HG02763 (cell line): ENCODE measurements around the gene ANO3.
"Not testable (repeated sequence)": the region's sequence is repeated elsewhere in the genome, so short reads cannot be mapped to it uniquely, and the experiment has no call there.

ENCODE experiments used
- ATAC-seq: cut with Tn5 transposase; IDR thresholded peaks from one replicate; pipeline ENCODE4 v1.9.1; 2021; ENCODE audit warnings: mild to moderate bottlenecking, moderate library complexity; ENCODE audit not compliant: unreplicated experiment

ANO3 gene

DNA sequence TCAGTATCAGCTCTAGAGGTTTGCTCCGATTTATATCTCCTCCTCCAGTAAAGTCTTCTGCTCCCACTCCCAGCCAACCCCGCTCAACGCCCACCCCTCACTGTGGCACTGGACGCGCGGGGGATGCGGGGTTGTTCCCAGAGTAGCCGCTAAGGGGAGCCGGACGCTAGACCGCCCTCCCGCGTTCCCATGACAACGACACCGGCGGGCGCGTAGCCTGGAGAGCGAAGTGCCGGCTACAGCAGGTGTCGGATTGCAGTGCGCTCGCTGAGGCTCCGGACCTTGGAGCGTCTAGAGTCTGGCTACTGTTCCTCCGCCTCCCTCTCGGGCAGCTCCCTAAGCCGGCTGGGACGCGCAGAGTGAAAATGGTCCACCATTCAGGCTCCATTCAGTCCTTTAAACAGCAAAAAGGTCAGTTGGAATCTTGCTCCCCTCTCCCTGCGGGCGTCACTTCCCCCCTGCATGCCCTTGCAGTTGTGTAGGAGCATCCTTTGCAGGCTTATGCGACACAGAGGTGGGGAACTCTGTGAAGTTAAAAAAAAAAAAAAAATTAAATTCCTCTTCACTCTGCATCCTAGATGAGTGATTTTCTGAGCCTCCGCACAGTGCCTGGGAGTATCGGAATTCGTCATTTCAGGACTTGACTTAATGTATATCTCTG lies at the start of gene ANO3:
Gene ANO3 (plus strand): TSS at position 220 of the 661 bp plus-strand sequence. CDS start 146 bp downstream, at position 366.
- ATAC-seq = peak; percentile 91

DNA sequence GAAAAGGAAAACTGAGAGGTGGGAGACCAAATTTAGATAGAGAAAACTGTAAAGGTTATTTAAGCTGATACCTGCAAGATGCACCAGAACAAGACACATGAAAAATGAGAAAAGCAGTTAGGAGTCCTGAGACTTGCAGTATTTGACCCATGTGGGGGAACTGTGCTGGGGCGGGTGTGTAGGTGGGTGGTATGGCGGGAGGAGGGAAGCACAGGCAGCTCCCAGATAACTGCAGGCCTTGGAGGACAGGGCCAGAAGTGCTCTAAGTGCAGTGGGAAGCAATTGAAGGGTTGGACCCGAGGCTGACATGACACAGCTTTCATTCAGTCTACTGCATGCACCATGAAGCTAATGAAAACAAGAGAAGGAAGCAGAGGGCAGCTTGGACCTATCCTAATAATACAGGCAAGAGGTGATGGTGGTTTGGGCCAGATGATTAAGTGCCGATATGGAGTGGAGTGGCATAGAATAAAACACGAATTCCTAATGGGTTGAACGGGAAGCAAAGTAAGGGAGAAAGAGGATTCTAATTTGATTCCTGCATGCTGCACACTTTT lies 48.0 kb upstream of the ANO3 start:
- no peak for ATAC-seq

DNA sequence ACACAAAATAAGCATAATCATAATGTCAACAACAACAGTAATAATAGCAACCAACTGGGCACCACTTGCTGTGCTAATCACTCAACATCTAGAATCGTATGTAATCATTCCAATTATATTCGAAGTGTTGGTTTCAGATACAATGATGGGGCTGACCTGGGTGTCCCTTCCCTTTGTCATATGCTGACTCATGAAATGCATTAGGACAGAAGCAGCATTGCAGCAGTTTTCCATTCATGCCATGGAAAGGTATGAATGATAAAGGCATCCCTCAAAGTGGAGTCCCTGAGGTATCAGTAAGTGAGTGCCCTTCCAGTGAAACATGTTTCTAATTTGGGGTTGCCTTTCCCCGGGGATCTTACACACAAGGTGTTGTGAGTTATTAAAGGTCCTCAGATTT lies 46.3 kb upstream of the ANO3 start:
- no peak for ATAC-seq

DNA sequence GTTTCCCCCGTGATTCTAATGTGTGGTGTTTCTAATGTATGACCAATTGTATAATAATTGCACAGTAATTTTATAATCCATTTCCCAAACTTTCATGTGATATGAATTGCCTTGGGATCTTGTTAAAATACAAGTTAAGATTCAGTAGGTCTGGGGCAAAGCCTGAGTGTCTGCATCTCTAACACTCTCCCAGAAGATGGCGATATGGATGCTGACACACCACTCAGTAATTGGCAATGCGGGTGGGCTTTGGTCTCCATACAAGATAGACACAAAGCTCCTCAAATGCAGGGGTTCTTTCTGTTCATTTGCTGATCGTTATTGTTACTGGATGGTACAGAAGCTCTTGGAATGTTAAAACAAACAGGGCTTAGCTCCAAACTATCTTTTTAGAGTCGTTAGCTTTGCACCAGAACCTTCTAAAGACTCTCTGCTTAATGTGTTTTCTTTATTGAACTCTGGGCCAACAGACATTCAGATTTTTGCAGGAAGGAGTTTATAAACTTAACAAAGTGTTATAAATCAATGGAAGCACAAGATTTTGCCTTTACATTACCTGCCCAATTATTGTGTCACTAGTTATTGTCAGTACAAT lies 45.4 kb upstream of the ANO3 start:
- ATAC-seq = peak; percentile 45

DNA sequence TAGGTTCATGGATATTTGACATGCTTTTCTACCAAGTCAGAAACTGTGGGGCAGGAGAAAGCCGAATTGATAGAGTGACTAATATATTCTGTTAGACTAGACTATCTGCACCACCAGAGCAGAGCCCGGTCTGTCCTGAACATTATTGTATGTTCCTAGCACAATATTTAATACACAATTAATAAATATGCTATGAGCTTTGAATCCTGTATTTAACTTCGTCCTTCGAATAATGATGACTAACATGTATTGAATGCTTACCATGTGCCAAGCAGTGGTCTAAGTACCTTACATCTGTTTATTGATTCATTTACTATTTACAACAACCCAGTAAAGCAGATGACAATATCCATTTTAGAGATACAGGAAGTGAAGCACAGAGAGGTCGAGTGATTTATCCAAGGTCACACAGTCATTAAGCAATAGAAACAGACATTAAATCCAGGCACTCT lies 44.8 kb upstream of the ANO3 start:
- no peak for ATAC-seq

DNA sequence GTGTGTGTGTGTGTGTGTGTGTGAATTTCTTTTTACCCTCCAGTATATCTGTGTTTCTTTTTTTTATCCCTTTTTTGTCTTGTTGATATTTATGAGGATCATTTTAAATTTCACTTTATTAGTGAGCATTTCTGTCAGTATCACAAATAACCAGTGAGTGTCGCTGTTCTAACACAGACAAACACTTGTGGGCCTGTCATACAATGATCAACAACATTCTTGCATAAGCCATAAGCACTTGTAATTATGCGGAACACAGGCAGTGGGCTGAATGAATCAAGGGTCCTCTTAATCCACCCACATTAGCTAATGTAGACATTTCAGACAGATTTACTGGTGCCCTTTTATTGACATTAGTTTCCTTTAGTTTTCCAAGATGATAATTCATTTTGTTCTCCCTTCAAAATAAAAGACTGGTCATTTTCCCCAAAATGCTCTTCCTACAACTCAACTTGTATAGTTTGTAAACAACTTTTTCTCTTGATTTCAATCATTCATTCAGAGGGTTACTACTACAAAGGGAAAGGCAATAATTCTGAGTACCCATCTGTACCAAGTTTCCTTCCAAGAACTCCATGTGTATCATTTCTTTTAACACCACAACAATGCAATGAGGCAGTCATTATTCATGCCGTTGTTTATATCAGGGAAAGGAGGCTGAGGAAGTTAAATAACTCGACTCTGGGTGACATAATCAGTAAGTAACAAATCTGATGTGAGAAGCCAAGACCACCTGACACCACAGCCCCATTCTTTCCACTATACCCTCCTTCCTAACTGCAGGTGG lies 34.5 kb upstream of the ANO3 start:
- ATAC-seq = peak; percentile 77

DNA sequence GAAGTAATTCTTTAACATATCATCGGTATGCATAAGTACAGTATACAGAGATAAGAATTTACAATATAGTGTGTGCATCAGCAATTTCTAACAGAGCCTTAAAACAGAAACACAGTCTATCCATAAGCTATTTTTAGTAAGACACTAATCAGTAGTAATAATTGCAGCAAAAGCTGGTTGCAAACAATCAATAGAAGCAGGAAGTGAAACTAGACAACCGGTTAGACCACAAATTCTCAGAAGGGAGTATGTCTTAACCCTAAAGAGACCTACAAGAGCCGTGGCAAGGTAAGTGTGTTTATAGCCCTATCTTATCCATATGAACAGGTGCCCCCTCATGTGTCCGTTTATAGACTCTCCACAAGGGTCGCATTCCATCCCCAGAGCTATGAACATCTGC lies 15.6 kb upstream of the ANO3 start:
- not testable (repeated sequence) for ATAC-seq

DNA sequence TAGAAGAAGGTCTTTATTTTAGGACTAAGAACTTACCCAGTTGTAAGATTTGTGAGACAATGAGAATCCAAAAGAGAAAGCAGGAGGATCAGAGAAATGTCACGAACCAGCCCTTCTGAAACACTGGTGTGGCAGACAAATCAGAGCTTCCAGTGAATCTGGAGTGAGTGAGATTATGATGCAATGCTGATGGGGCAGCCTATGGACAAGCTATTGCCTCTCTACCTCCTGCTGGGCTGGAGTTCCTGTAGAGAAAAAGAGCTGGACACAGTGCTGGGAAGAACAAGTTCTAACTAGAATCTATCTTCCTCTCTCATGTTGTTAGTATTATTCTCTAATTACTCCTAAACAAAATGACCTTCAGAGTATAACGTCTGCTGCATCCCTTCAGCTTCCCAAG lies 12.0 kb upstream of the ANO3 start:
- ATAC-seq = no peak

DNA sequence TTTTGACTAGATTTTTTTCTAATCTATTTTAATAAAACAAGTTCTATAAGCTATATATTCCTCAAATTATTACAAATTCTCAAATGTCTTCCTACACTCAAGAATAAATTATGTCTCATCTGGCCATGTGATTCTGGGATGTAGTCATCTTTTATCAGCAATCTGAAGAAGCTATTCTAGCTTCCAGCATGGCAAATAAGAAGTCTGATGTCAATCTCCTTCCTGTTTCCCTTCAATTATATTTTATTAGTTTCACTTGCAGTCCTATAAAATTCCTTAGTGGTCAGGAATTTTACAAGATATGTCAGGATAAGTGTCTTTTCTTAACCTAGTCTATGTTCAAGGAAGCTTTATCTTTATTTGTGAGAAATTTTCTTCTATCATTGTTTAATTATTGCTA lies 10.4 kb upstream of the ANO3 start:
- ATAC-seq = no peak

DNA sequence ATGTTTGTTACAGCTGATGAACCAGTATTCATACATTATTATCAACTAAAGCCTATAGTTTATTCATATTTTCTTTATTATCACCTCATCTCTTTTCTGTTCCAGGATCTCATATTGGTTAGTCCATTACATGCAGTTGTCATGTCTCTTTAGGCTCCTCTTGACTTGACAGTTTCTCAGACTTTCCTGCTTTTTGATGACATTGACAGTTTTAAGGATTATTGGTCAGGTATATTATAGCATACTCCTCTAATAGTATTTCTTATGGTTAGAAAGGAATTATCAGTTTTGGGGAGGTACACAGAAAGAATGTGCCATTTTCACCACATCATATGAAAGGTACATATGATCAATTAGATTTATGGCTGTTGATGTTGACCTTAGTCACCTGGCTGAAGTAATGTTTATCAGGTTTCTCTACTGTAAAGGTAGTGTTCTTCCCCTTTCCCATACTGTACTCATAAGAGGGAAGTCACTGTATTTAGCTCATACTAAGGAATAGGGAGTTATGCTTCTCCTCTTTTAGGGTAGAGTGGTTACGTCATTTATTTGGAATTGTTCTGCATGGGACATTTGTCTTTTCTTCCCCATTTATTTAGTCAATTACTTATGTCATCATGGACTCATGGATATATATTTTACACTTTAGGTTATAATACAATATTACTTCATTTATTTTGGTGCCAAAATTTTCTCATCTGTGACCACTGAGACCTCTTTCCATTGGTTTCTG lies 9.4 kb upstream of the ANO3 start:
- no peak for ATAC-seq

DNA sequence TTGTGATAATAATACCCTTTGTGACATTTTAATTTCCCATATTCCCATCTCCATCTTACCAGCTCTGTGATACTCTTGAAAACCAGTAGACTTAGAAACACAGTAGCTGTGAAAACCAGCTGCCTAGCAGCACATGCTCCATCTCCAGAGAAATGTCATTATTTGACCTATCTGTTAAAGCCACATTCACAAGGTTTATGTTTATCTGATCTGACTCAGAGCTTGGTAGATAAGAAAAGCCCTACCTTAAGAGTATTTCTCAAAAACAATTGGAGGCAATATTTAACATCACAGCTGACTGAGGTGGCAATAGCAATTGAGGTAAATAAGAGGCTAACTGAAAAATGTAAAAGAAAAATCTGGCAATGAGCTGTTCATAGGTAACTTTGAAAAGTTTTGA lies 8.1 kb upstream of the ANO3 start:
- no peak for ATAC-seq

DNA sequence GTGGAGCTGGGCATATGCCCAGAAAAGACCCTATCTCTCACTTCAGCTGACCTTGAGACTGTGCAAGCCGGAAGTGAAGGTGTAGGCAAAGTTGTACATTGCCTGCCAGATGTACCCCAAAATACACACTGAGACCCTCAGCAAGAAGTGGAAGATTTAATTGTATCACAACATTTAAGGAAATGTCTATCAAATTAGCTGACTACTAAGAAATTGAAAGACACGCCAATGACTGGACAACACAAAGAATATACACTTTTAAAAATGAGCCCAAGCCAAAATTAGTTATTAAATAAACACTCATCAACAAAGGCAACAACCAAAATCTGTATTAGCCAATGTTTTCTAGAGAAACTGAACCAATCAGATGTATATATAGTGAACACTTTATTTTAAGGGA lies 7.7 kb upstream of the ANO3 start:
- no peak for ATAC-seq

DNA sequence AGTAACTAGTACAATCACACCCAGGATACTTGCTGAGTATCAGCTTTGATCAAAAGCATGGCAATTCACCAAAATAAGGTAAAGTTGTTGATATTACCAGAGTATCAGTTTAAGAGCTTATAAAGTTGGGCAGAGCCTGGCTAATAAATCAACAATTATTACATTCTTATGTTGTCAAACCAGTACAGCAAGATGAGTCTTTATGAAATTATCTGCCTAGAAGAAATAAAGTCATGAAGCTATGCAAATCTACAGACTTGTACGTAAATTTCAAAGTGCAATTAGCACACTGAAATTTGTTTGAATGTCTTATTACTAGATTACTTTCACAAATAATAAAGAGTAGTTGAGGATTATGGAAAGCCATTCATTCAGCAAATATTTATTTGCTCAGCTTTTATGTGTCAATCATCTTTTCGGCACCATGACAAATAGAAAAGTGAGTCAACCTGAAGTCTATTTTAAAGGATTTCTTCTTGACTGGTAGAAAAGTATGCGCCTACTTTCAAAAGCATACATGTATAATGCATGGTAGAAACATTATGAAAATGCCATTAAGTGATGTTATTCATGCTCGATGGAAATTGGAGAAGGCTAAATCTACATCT lies 5.0 kb upstream of the ANO3 start:
- no peak for ATAC-seq

DNA sequence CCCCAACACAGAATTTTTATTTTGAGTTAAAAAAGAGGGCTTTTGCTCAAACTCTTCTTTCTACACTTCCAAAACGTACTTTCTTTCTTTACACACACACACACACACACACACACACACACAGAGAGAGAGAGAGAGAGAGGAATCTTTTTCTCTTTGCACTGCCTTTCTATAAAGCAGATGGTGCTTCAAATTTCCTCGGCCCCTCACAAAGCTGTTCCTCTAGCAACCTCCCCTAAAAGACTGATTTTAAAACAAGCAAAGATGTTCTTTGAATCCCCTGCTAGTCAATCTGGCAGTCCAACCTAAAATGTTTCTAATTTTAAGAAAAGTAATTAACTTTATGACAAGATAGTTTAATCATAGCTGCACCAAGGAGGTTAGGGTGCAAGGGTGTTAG lies 2.7 kb upstream of the ANO3 start:
- no peak for ATAC-seq

DNA sequence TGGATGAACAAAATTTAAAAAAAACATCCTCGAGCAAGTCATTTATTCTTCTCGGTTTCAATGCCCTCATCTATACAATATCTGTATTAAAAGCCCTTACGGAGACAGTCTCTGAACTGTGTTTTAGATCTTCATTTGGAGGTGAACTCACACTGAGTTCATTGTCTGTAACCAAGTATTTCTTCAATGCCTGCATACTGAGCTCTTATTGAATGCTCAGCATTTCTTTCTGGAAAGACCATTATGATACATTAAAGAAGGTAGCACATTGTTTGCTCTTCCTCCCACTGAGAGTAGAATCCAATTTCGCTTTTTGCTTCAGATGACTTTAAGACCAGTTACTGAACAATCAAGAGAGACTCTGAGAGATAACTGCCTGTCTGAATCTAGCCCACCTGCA lies 1.7 kb upstream of the ANO3 start:
- no peak for ATAC-seq

DNA sequence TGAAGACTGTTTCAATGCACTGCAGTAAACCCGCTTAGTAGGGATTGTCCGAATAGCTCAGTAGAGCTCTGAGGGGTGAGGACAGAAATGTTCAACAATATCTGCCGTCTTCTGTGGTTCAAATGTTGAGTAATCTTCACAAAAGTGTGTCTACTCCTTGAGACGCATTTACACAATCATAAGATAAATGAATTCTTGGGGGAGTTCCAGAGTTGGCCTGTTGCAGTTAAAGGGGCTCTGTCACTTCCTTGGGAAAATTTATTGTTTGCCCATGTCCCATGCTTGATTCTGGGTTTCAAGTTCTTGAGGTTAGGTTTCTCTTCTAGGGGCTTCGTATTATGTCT lies 614 bp downstream of the ANO3 start:
- no peak for ATAC-seq

DNA sequence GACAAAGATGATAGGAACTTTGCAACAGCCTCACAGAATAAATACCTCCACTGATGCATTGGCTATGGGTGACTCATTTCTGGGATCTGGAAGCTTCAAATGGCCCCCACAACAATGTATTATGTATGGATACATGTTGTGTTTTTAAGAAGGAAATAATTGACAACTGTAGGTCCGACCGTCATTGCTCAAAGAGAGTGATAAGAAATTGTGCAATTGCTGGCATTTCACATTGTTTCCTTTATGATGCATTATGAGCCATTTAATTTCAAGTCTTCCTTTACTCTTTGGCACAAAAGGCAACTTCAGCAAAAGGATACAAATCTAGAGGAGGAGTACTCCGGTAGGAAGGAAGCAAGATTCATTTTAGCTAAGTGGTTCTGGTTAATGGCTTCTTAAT lies 2.0 kb downstream of the ANO3 start:
- ATAC-seq = no peak

DNA sequence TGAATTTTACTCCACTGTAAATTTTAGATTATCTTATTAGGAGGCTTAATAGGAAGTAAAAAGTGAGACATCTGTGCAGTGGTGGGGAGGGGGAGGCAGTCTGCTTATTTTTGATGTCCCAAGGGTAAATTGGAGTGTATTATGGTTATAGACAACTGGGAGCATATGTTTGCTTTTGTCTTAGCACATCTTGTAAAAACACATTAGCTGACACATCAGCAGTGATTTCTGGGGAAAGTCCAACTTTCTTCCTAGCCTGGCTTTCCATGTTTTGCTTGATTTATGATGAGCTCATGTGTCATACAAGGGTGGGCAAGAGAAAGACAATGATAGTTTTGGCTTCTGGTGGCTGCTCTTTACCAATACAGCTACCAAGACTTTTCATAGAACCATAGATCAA lies 4.0 kb downstream of the ANO3 start:
- ATAC-seq = no peak

DNA sequence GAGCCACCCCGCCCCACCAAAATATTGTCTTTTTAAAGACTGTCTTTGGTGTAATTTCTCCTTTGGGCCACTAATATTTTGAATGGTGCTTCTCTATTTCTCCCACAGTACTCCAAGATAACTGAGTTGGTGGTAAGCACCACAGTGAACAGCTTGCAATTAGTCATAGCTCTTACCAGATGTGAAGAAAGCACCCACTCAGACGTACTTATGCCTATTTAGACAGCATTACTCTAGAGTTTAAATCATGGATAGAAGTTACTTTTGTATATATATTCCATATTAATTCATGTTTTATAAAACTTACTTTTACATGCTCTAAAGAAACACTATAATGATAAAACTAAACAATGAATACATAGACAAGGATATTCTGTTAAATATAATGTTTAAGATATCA lies 12.7 kb downstream of the ANO3 start:
- no peak for ATAC-seq

DNA sequence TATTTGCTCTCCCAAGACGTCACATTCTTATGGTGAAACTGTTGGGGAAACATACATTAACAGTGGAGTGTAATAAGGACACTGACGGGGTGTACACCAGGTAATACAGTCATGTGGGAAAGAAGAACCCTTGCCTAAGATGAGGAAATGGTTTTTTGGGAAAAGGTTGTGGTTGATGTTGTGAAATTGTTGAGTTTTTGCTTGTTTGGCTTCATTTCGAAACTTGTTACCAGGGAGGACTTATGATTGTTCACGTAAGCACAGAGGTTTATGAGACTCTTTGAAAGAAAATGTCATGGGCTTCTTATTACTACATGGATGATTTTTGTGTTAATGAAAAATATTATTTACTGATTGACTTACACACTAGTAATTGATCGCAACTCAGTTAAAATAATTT lies 16.8 kb downstream of the ANO3 start:
- ATAC-seq = no peak

DNA sequence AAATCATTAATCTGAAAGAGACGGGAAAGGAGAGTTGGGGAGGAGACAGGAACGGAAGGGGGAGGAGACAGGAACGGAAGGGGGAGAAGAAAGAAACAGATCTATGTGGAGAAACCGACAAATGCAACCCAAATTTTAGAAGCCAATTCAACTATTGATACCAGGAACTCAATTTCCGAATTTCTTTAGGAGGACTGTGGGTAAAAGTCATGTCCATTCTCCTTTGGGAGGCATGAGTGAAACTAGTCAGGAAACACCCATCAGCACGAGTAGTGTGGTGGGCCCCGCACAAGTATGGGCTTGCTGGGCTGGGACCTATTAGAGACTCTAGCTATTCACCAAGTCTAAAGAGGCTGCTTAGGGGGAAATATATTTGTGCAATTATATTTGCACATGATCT lies 18.1 kb downstream of the ANO3 start:
- ATAC-seq = no peak
